HCT116 (cell line): ENCODE measurements around the gene RAB36. TPM values are rescaled to one million over a fixed set of nuclear protein-coding genes. Genes with fewer than 3 reads are reported as not detected.

ENCODE experiments used
- ATAC-seq: fragments of 200-7000 bp; cut with Tn5 transposase; 2 replicates; pipeline ENCODE4 v1.9.1; 2020; ENCODE audit warnings: mild to moderate bottlenecking, moderate library complexity
- BruUV-seq: library from RNA; stranded (reverse); fragments of 400-500 nt; replicated peaks from 2 replicates; lab custom pipeline; 2021; lab: Mats Ljungman, UMichigan
- CTCF ChIA-PET: fragments of 300-600 bp; sonication (Branson Sonifier 250); formaldehyde crosslinking; loops from one replicate; lab custom pipeline; 2021; ENCODE audit warnings: antibody characterized with exemption; lab: Charles Lee
- POLR2A ChIA-PET: fragments of 300-600, 350-600 bp; sonication (Branson Sonifier 250); formaldehyde crosslinking; loops from one replicate; lab custom pipeline; 2021; ENCODE audit warnings: antibody characterized with exemption; lab: Charles Lee
- RAD21 ChIA-PET, 2 experiments: fragments of 300-600 bp; sonication (Branson Sonifier 250); formaldehyde crosslinking; loops; one replicate each; lab custom pipeline; 2023; ENCODE audit warnings: low total read pairs in 2 of 2; ENCODE audit not compliant: uncharacterized antibody in 2 of 2, unreplicated experiment in 2 of 2, low non-redundant PET in 1 of 2; lab: Charles Lee
- DNase-seq: peaks from one replicate; pipeline ENCODE4 v3.0.0-alpha.2; 2010; ENCODE audit warnings: low read depth, low spot score
- H2AFZ ChIP-seq: fragments of 200-600 bp; shearing (Covaris generic), sonication (generic); 2 replicates; pipeline ENCODE4 v1.6.1; 2017; ENCODE audit warnings: low read depth, mixed run types, mixed read lengths, antibody characterized with exemption, low read length; ENCODE audit not compliant: poor library complexity, severe bottlenecking
- H3K27ac ChIP-seq: 2 replicates; pipeline ENCODE4 v1.5.1; 2012; ENCODE audit warnings: low read depth, low read length
- H3K27me3 ChIP-seq: fragments of 200-600 bp; sonication (generic); 2 replicates; pipeline ENCODE4 v1.6.1; 2016; ENCODE audit warnings: mixed run types, low read length, mixed read lengths; ENCODE audit not compliant: insufficient read depth
- H3K36me3 ChIP-seq, 2 experiments: fragments of 200-500 bp in 1 of 2; fragments of 200-600 bp in 1 of 2; sonication (Bioruptor generic) in 1 of 2; sonication (generic) in 1 of 2; 2 replicates each; pipeline versions ENCODE4 v1.5.1 to v1.6.1; 2014 to 2016; ENCODE audit warnings: low read length in 2 of 2, inconsistent platforms in 1 of 2, mixed read lengths in 1 of 2, mixed run types in 1 of 2; ENCODE audit not compliant: insufficient read depth in 2 of 2, control insufficient read depth in 1 of 2
- H3K4me1 ChIP-seq, 2 experiments: fragments of 200-600 bp in 1 of 2; sonication (generic) in 1 of 2; 2 replicates each; pipeline versions ENCODE4 v1.5.1 to v1.6.1; 2012 to 2017; ENCODE audit warnings: low read length in 2 of 2, inconsistent platforms in 1 of 2, mild to moderate bottlenecking in 1 of 2, mixed read lengths in 1 of 2, mixed run types in 1 of 2, moderate library complexity in 1 of 2; ENCODE audit not compliant: insufficient read depth in 2 of 2, control insufficient read depth in 1 of 2
- H3K4me2 ChIP-seq: fragments of 200-600 bp; sonication (generic); 2 replicates; pipeline ENCODE4 v1.6.1; 2017; ENCODE audit warnings: mixed run types, low read length, mixed read lengths
- H3K4me3 ChIP-seq, 2 experiments: fragments of 200-600 bp in 1 of 2; sonication (generic) in 1 of 2; replicated peaks in 1 of 2; 2 replicates each; pipeline ENCODE4 v1.5.1; 2011 to 2016; ENCODE audit warnings: low read length in 2 of 2, control low read depth in 1 of 2, low read depth in 1 of 2, mild to moderate bottlenecking in 1 of 2, mixed read lengths in 1 of 2, mixed run types in 1 of 2
- H3K79me2 ChIP-seq: fragments of 200-600 bp; sonication (generic); 2 replicates; pipeline ENCODE4 v1.6.1; 2017; ENCODE audit warnings: mild to moderate bottlenecking, mixed run types, low read length, moderate library complexity, mixed read lengths; ENCODE audit not compliant: insufficient read depth
- H3K9ac ChIP-seq: fragments of 200-600 bp; sonication (generic); 2 replicates; pipeline ENCODE4 v1.6.1; 2016; ENCODE audit warnings: low read length, mixed read lengths
- H3K9me2 ChIP-seq: fragments of 200-600 bp; sonication (generic), shearing (Covaris generic); 2 replicates; pipeline ENCODE4 v1.6.1; 2017; ENCODE audit warnings: mixed run types, mild to moderate bottlenecking, moderate library complexity; ENCODE audit not compliant: insufficient read depth
- H3K9me3 ChIP-seq, 2 experiments: fragments of 200-500 bp in 1 of 2; fragments of 200-600 bp in 1 of 2; sonication (Bioruptor generic) in 1 of 2; sonication (generic) in 1 of 2; 2 replicates each; pipeline ENCODE4 v1.6.1; 2014 to 2017; ENCODE audit warnings: low read length in 2 of 2, mixed read lengths in 2 of 2, inconsistent platforms in 1 of 2, low read depth in 1 of 2, mild to moderate bottlenecking in 1 of 2, mixed run types in 1 of 2, moderate library complexity in 1 of 2; ENCODE audit not compliant: control insufficient read depth in 1 of 2, insufficient read depth in 1 of 2
- H4K20me1 ChIP-seq: fragments of 200-600 bp; sonication (generic), shearing (Covaris generic); 2 replicates; pipeline ENCODE4 v1.6.1; 2017; ENCODE audit warnings: mixed run types, mild to moderate bottlenecking, moderate library complexity; ENCODE audit not compliant: insufficient read depth
- CBX3 ChIP-seq: IDR thresholded peaks from 2 replicates; pipeline ENCODE4 v1.6.1; 2012; ENCODE audit warnings: low read depth
- CEBPB ChIP-seq: IDR thresholded peaks from 2 replicates; pipeline ENCODE4 v1.6.1; 2012; ENCODE audit warnings: low read depth
- JUND ChIP-seq: IDR thresholded peaks from 2 replicates; pipeline ENCODE4 v1.6.1; 2012
- ZBTB33 ChIP-seq: IDR thresholded peaks from 2 replicates; pipeline ENCODE4 v1.6.1; 2011; ENCODE audit warnings: mild to moderate bottlenecking, low read length, moderate library complexity; ENCODE audit not compliant: insufficient replicate concordance; ENCODE audit errors: extremely low read depth
- intact Hi-C: fragments of 100-400 bp; cut with micrococcal nuclease; formaldehyde crosslinking; loops from 2 replicates; pipeline ENCODE4 v1.10.0; 2022
- total RNA-seq: library from RNA; stranded (reverse); gene quantifications from one replicate; pipeline ENCODE4 v1.2.1, GENCODE V29; 2021; ENCODE audit not compliant: unreplicated experiment

Gene RAB36
- total RNA-seq, 1 experiment from 2014 or later, result 6.1 TPM

GRCh38 chr22:23115369-23115768 lies 29.9 kb upstream of the RAB36 start (continued):
- no peak for TF ChIP-seq ZBTB33
- TF ChIP-seq, all 23 proteins: peak for 0

- H3K9me2 ChIP-seq, result no peaks in the 10 kb centered on the region
- H3K4me3 ChIP-seq, result no peak overlapping the region
- no peaks in the 10 kb centered on the region for H3K79me2 ChIP-seq
- H3K27me3 ChIP-seq, result no peaks in the 10 kb centered on the region
- TF ChIP-seq ZBTB33 (no peak), CBX3 (no peak), CEBPB (no peak), JUND (no peak)
- ChIA-PET RAD21 (no interaction called here), CTCF (no interaction called here), POLR2A (no interaction called here)
- BruUV-seq, result no TSS peak
- H3K9ac ChIP-seq, result no peak overlapping the region
- no peaks in the 10 kb centered on the region for H3K9me3 ChIP-seq
- no peaks in the 10 kb centered on the region for H3K36me3 ChIP-seq
- H4K20me1 ChIP-seq, result no peaks in the 10 kb centered on the region
- H2AFZ ChIP-seq, result no peak overlapping the region
- no peak for ATAC-seq
- peaks cover 0 to 3% of the 10 kb centered on the region in 2 experiments; a peak in 1 of 4 replicates for H3K4me1 ChIP-seq
- H3K4me2 ChIP-seq, result no peak overlapping the region
- no peak for DNase-seq
- H3K27ac ChIP-seq, result no peak overlapping the region
- intact Hi-C loops, result no loop called here
These were observed 29.3 kb upstream of the RAB36 start for GRCh38 chr22:23115825-23116494.
